Measurements from ENCODE around the gene S100A1. TPM values are rescaled to one million over a fixed set of nuclear protein-coding genes. Genes with fewer than 3 reads are reported as not detected.

S100A1 gene
- total and polyA plus RNA-seq, 2 of the 8 experiments (the other 6 are each of a cell fraction or from before 2014, with no cell fraction given) = 2.0 TPM; not detected in 1

GRCh38 chr1:153649863-153650235 lies 21.6 kb downstream of the S100A1 start:
- Histone ChIP-seq H3K4ac (replicated peaks; ENCODE audit: insufficient read length, low read depth, low read length) (no peak overlapping the region), H3K56ac (replicated peaks; ENCODE audit: insufficient read length, low read depth, low read length) (no peak overlapping the region), H2BK12ac (ENCODE audit: low read depth, low read length) (peak overlapping the region; percentile 80; the same call in 1 of the 2 replicates), H2BK120ac (replicated peaks; ENCODE audit: low read depth, low read length) (no peak overlapping the region), H3K4me2 (ENCODE audit: insufficient read depth in 1 of 2, low read depth in 2 of 2, low read length in 2 of 2) (no peak overlapping the region), H3K23ac (ENCODE audit: insufficient read length) (no peak overlapping the region), H3K4me3 (ENCODE audit: extremely low read depth in 1 of 4, insufficient read depth in 2 of 4, low read depth in 3 of 4, low read length in 4 of 4) (no peak overlapping the region), H2BK15ac (ENCODE audit: low read length) (peak overlapping the region; percentile 92; the same call in 1 of the 2 replicates), H3K79me1 (ENCODE audit: low read depth, low read length) (no peaks in the 10 kb centered on the region), H3K79me2 (ENCODE audit: control insufficient read depth in 1 of 2, insufficient read depth in 2 of 2, low read length in 2 of 2) (no peaks in the 10 kb centered on the region), H4K20me1 (replicated peaks in 1 of 2; ENCODE audit: control insufficient read depth in 1 of 2, insufficient read depth in 2 of 2, low read length in 2 of 2) (peaks cover 3% of the 10 kb centered on the region in 2 experiments), H3K9ac (replicated peaks in 1 of 4; ENCODE audit: extremely low read depth in 1 of 4, low read depth in 3 of 4, low read length in 3 of 4) (no peak overlapping the region; a peak in 1 of 7 replicates), H4K91ac (replicated peaks; ENCODE audit: insufficient read length, low read length) (no peak overlapping the region), H3K18ac (ENCODE audit: extremely low read depth, low read length) (no peak overlapping the region), H4K8ac (ENCODE audit: extremely low read depth, insufficient read depth, low read length) (no peak overlapping the region), H3K4me1 (replicated peaks in 1 of 4; ENCODE audit: control insufficient read depth in 3 of 4, insufficient read depth in 4 of 4, low read length in 3 of 4) (peaks cover 0 to 3% (median 0%) of the 10 kb centered on the region in 4 experiments; a peak in 1 of 7 replicates), H3K9me3 (ENCODE audit: insufficient read depth in 2 of 2, low read depth in 1 of 2, low read length in 1 of 2) (no peaks in the 10 kb centered on the region), H2AFZ (ENCODE audit: low read length) (no peak overlapping the region), H2BK20ac (ENCODE audit: low read length) (no peak overlapping the region), H2AK5ac (ENCODE audit: low read depth, low read length) (no peak overlapping the region), H3K23me2 (ENCODE audit: low read depth, low read length) (no peaks in the 10 kb centered on the region), H3K27me3 (replicated peaks in 1 of 4; ENCODE audit: control insufficient read depth in 3 of 4, extremely low read depth in 1 of 4, insufficient read depth in 3 of 4, low read length in 3 of 4) (no peaks in the 10 kb centered on the region), H3K36me3 (ENCODE audit: control insufficient read depth in 2 of 4, insufficient read depth in 4 of 4, low read length in 3 of 4) (peaks cover 6 to 14% (median 13%) of the 10 kb centered on the region in 4 experiments), H4K5ac (ENCODE audit: insufficient read length, low read depth, low read length) (no peak overlapping the region), H3K27ac (ENCODE audit: low read depth, low read length) (no peak overlapping the region), H3K14ac (ENCODE audit: insufficient read length) (no peak overlapping the region), H2BK5ac (ENCODE audit: low read depth, low read length) (no peak overlapping the region)
- CTCF ChIA-PET (ENCODE audit: partially characterized antibody) = interaction anchor here (1.2 to 3.1 kb wide), 6 partner anchors 9 to 139 kb away, joined by 3 to 13 read pairs (median 6); partner anchors contain the start of genes CHTOP, S100A1, S100A13 and SNAPIN
- FAIRE-seq = no peak
- 92% methylated on average over 2 of the region's 2 CpGs; no CpG with 5 or more reads in 1 of the 2 experiments for WGBS, 2 experiments (ENCODE audit: extremely low coverage in 1 of 2, insufficient coverage in 1 of 2, insufficient read length in 1 of 2, insufficient replicate concordance in 2 of 2, low coverage in 1 of 2, low lambda C conversion rate in 2 of 2, missing lambda C conversion rate in 1 of 2)
- POLR2A ChIA-PET (ENCODE audit: partially characterized antibody) = interaction anchor here (0.5 to 16.2 kb wide), 8 partner anchors 9 to 340 kb away, joined by 3 to 343 read pairs (median 8); partner anchors contain the start of genes CHTOP, ILF2, RPS27 and S100A1
- no peak for DNase-seq (ENCODE audit: low read depth in 1 of 2, low spot score in 2 of 2)
- TF ChIP-seq, protein P1, sequence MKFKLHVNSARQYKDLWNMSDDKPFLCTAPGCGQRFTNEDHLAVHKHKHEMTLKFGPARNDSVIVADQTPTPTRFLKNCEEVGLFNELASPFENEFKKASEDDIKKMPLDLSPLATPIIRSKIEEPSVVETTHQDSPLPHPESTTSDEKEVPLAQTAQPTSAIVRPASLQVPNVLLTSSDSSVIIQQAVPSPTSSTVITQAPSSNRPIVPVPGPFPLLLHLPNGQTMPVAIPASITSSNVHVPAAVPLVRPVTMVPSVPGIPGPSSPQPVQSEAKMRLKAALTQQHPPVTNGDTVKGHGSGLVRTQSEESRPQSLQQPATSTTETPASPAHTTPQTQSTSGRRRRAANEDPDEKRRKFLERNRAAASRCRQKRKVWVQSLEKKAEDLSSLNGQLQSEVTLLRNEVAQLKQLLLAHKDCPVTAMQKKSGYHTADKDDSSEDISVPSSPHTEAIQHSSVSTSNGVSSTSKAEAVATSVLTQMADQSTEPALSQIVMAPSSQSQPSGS (IDR thresholded peaks at IDR 0.05; ENCODE audit: low read length) = no peak
- no peak for TF ChIP-seq SUZ12 (IDR thresholded peaks at IDR 0.05; ENCODE audit: low read length)
- TF ChIP-seq, protein P2, sequence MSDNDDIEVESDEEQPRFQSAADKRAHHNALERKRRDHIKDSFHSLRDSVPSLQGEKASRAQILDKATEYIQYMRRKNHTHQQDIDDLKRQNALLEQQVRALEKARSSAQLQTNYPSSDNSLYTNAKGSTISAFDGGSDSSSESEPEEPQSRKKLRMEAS (IDR thresholded peaks at IDR 0.05) = no peak
- TF ChIP-seq RBBP5 (IDR thresholded peaks at IDR 0.05; ENCODE audit: borderline replicate concordance, low read depth, low read length) = no peak
- TF ChIP-seq CBX5 (IDR thresholded peaks at IDR 0.05; ENCODE audit: low read depth, low read length) = no peak
- no peak for TF ChIP-seq CBX8 (IDR thresholded peaks at IDR 0.05; ENCODE audit: borderline replicate concordance, low read depth, low read length)
- no peak for TF ChIP-seq TBP (IDR thresholded peaks at IDR 0.05; ENCODE audit: low read depth, low read length)
- no peak for TF ChIP-seq BRCA1 (IDR thresholded peaks at IDR 0.05; ENCODE audit: low read depth, low read length)
- no peak for TF ChIP-seq RFX5 (IDR thresholded peaks at IDR 0.05; ENCODE audit: borderline replicate concordance, low read depth, low read length)
- no peak for TF ChIP-seq SAP30 (IDR thresholded peaks at IDR 0.05; ENCODE audit: insufficient read depth, insufficient replicate concordance, low read length)
- TF ChIP-seq JUN (IDR thresholded peaks at IDR 0.05; ENCODE audit: low read depth, low read length) = no peak
- no peak for TF ChIP-seq TEAD4 (IDR thresholded peaks at IDR 0.05; ENCODE audit: low read depth, low read length)

All from H1 (cell line).